ENCODE data around the gene RNGTT.

DNA sequence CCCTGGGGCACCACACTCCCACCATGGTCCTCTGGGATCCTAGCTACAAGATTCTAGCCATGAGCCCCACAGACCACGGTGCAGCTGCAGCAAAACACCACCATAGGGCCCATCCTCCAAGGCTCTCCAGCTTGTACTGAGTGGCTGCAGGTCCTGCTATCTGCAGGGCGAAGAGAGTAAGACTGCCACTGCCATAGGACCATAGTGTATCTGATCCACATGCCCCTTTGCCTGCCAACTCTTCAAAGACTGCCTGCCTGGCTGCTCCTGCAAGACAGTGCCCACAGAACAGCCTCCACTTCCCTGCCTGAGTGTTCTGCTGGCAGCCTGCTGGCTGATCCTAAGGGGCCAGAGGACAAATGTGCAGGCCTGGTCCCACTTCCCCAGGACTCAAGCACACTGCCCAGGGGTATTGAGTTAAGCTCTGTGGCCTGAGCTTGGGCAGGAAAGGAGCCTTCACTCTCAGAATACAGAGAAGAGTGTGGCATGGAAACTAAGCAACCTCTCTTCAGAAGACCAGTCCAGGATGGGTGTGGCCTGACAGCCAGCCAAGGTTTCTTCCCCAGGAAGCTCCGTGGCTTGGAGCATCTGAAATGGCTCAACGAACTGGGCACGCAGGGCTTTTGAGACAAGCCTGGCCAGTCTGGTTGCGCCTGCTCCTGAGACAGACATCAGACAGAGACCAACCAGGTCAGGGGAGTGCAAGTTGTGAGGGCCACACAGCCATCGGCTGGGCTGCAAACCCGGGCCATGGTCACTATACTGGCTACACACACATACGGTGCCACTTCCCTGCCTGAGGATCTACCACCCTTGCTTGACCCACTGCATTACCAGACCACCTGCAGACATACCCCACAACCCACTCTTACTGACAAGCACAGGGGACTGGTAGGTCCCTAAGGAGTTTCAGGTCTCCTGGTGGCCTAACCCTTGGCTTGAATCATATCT lies 54.5 kb downstream of the RNGTT start:
- TF ChIP-seq EP300 (IDR thresholded peaks at IDR 0.05; ENCODE audit: borderline replicate concordance) (no peak), CREB1 (IDR thresholded peaks at IDR 0.05; ENCODE audit: low read depth) (no peak), RAD21 (IDR thresholded peaks at IDR 0.05; ENCODE audit: low read depth) (no peak), FOXM1 (IDR thresholded peaks at IDR 0.05; ENCODE audit: borderline replicate concordance, low read depth) (no peak), TAF1 (IDR thresholded peaks at IDR 0.05; ENCODE audit: low read depth) (no peak), YY1 (IDR thresholded peaks at IDR 0.05; ENCODE audit: low read depth) (no peak), CEBPB (IDR thresholded peaks at IDR 0.05) (no peak)
- TF ChIP-seq, protein P1, sequence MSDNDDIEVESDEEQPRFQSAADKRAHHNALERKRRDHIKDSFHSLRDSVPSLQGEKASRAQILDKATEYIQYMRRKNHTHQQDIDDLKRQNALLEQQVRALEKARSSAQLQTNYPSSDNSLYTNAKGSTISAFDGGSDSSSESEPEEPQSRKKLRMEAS (IDR thresholded peaks at IDR 0.05): no peak

Measured in Ishikawa (cell line).